ENCODE measurements around the gene HOXA4.

Gene HOXA4

DNA sequence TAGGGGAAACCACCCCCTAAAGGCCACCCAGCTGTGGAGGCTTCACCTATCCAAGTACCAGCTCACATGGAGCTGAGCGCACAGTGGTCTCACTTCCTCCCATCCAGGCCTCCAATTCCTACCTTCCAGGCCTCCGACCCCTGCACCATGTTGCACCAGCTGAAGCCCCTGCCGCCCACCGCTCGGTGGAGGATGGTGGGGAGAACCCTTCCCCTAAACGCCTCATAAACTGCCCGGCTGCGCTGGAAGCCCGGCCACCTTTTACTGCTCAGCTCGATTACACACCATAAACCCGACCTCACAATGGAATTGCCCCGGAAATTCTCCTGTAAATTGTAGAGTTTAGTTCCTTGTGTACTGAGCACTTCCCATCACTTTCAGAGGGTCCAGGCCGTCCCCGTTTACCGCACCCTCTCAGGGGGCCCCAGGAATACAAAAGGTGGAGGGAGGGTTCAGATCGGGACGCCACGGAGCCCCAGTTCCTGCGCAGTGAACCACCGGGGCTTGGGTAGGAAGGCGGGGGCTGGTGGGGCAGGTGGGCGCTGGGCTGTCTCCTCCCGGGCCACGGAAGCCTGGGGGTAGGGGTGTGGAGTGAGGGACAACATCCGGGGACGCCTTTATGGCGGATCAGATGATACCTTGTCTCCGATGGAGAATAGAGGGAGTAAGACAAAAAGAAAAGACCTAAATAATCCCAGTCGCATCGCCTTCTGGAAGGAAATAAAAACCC, 27.3 kb upstream of the HOXA4 start:
- no peak for DNase-seq

DNA sequence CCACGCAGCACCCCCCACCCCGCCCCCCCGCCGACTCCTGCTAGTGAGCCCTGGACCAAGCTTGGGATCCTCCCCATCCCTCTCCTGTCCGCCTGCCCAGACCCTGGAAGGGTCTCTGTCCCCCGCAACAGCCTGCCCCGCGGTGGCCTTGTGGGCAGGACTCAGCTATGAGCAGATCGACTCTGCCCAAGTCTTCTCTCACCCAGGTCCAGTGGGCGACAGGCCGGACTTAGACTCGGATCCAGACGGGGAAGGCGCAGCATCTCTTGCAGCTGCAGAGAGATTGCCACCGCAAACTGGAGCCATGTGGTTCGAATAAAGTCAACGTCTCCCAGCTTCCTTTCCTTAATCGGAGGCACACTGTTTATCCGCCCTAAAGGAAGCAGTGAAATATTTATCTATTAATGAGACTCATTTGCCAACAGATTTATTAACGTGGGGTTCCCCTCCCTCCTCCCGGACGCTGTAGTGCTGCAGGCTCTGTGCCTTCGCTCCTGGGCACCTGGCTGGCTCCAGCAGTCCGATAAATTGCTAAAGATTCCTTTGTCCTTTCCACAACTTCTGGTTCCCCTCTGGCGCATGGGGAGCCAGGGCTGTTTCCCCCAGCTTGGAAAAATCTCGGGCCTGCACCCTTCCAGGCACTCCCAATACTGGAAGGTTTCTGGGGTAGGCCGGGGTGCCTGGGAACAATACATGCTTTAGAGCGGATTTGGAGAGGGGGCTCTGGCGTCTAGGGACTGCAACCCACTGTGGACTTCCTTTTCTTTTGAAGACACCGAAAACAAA, 26.6 kb upstream of the HOXA4 start:
- DNase-seq = no peak

DNA sequence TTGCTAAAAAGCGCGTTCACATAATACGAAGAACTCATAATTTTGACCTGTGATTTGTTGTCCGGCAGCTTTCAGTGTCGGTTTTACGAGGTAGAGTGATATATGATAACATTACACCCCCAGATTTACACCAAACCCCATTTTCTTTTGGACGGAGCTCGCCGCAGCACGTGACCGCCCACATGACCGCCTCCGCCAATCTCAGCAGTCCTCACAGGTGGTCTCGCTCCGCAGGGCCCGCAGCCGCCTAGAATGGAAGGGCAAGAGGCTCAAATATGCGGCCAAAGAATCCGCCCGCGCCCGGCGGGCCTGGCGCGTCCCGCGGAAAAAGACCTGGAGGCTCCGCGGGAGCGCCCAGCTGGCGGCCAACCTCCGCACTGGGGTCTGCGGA, 25.9 kb upstream of the HOXA4 start, which contains the start of gene HOXA7:
TSS of gene HOXA7 (minus strand) at position 168 of the 391 bp plus-strand sequence. CDS start at position 38, 130 bp downstream.
- no peak for DNase-seq

DNA sequence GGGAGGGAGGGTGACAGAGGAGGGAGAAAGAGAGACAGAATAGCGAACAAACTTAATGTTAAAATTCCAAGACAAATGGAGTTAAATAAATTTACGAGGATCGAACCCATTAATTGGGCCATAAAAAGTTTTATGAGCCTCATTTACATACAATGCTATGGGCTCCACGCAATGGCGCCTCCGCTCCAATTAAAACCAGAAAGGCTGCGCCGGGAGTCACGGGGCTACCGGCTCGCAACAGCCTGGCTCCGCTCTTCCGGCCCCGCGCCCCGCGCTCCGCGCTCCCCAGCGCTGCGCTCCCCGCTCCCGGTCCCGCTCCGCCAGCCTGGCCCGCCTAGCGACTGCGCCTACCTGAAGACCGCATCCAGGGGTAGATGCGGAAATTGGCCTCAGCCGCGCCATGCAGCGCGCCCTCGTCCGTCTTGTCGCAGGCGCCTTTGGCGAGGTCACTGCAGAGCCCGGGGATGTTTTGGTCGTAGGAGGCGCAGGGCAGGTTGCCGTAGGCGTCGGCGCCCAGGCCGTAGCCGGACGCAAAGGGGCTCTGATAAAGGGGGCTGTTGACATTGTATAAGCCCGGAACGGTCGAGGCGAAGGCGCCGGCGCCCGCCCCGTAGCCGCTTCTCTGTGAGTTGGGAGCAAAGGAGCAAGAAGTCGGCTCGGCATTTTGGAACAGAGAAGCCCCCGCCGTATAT, 25.4 kb upstream of the HOXA4 start:
- DNase-seq = no peak

DNA sequence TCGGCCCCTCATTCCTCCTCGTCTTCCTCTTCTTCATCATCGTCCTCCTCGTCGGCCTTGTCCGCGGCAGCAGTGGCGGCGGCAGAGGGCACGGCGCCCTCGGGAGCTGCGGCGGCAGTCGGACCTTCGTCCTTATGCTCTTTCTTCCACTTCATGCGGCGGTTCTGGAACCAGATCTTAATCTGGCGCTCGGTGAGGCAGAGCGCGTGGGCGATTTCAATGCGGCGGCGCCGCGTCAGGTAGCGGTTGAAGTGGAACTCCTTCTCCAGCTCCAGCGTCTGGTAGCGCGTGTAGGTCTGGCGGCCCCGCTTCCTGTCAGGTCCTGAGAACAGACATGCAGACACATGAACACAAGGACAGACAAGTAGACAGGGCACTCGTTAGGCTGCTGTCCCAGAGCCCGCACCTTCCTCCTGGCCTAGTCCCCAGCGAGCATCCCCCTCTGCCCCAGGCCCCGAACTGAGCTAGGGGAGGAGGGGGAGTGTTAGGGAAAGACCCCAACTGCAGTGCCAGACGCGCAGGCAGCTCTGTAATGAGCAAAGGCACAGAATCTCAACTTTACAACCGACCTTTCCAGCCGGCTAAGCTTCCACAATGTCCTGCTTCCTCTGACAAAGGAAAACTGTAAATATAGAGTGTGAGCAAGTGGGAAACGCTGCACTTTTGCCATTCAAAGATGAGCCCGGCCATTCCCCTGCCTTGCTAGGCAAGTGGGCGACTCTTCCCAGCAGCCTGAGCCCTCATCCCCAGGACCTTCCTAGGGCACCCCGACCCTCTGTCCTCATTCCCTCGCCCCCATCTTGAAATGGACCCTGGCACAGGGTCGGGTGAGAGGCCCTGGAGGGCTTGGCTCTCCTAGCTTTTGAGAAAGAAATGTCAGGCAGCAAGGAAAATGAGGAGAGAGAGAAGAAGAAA, 24.6 kb upstream of the HOXA4 start:
- DNase-seq = peak in 1 of 6 experiments; percentile 16

DNA sequence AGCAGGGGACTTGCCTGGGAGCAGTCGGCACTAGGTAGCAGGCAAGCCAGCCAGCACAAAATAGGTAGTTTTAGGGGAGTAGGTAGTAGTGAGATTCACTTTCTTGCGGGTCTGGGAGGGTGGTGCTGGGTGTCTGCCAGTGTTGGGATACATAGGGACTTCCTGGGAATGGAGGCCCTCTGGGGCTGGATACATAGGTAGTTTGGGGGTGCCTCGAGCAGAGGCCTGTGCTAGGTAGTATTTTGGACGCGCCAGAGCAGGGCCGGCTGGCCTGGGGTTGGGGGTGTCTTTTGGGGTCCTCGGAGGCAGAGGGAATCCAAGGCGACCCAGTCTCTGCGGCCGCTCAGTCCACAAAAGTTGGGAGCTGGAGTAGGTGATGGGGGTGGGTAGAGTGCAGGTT, 23.8 kb upstream of the HOXA4 start:
- no peak for DNase-seq

DNA sequence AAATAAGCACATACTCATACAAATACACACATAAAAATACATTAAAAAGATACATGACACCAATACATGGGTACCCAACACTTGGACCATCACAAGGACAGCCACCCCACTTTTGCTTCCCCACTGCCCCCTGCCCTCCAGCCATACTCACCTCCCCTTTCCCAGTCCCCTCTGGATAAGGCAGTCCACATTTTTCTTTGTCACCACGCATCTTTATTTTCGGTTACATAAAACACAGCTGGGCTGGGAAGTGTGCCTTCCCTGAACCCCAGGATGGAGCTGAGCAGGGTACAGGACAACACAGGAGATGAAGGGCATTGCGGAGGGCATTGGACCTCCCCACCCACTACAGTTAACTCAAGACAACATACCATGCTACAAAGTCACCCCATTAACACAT, 23.0 kb upstream of the HOXA4 start:
- DNase-seq = no peak

DNA sequence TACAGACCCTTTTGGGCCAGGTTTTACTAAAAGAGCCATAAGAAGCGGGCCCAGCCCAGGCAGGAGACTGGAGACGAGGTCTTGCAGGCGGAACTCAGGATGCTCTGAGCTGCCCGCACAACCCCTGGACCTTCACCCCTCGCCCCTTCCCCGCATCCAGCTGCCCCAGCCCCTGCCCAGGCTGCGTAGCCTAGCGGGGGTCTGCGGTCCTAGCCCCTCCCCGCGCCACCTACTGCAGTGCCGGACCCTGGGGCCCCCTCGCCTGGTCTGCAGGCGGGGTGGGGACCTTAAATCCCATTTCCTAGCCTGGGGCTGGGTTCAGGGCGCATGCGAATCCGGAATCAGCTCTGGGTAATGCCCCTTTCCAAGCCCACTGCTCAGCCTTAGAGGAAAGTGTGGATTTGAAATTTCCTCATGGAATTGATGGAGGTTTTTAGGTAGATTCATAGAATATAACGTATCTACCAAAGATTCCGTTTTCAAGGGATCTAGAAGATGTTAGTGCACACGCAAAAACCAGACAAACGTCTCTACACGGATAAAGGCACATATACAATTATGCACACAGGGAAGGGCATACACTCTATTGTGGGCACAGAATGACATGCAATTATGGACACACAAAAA, 22.4 kb upstream of the HOXA4 start:
- no peak for DNase-seq

DNA sequence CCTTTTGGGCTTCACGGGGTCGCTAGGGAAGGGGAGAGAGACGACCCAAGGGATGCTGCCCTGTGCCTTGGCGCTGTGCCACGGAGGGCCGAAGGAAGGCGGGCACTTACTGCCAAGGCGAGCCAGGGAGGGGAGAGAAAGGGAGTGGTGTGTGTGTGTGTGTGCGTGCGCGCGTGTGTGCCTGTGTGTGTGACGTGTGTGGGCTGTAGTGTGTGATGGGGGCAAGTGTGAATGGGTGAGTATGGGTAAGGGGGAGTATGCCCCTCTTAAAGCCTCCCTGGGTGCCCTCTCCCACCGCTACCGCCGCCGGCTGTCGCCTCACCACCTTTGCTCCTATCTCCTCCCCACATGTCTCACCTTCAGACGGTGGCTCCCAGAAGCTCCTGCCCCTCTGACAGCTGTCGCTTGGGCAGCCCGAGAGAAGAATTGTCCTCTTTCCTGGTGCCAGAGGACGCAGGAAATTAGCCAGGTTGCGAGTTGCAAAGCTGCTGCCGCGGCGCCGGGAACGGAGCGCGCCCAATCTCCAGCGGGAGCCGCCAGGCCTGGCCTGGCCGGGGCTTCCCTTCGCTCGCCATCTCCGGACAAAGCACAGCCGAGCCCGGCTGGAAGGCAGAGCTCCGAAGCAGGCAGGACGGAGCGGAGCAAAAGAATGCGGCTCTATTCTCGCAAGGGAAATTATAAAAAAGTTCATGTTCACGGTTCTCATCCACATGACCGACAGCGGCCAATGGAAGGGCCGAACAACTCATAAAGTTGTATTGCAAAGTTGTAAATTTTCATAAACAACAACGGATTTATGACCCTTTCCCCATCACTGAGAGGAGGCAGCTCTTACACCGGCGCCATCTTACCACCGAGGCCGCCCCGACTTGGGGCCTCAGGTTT, 21.6 kb upstream of the HOXA4 start, which contains the start of gene HOXA3:
TSS of gene HOXA3 (minus strand) at position 653 of the 885 bp plus-strand sequence. CDS start 41,943 bp downstream, outside the sequence.
- no peak for DNase-seq

DNA sequence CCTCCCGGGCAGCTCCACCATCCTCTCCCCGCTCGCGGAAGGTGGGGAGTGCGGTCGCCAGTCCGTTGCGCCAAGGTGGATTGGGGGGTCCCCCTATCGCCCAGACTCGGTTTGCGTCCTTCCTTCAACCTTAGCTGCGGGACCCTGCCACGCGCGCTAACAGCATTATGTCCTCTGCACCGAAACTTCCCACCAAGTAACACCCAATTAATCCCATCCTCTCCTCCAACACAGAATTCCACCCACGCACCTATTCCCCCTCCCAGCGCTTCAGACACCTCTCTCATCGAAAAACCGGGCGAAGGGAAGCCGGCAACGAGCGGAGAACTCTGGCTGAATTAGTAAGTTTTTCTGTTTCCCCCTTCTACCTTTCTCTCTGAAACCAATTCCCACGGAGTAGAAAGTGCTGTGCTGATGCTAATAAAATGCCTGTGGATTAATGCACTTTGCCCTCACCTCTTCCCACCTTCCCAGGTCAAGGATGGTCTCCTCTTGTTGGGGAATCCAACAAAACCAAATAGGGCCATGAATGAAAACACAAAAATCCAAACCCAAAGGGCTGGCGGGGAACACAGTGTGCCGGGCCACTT, 20.9 kb upstream of the HOXA4 start:
- no peak for DNase-seq

DNA sequence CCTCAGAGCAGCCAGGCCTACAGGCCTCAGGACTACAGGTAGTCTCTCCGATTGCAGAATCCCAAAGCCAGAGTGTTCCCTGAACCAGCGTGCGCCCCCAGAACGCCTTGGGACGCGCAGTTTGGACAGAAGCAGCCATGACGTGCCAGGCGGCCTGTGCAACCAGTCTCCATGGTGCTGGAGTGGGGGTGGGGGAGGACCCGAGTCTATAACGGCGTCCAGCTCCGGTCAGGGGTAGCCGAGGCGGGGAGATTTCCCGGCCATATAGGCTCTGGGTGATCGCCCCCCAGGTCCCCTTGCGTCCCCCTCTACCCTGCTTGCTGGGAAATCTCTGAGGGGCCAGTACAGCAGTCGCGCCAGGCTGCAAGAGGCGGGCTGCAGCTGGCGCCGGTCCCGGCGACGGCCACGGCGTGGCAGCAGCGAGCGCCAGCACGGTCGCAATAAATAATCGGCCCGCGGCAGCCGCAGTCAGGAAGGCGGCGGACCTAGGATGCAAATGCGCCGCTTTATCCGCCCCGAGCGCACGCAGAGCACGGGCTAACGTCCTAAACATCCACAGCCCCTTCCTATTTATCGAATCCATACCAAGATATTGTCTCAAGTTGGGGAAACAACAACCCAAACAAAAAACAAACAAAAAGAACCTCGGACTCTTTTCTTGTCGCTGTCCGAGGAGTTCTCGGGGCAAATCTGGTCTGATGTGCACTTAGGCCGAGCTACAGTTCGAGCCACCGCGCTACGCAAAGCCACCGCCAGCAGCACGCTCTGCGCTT, 20.2 kb upstream of the HOXA4 start:
- peak in 4 of 6 experiments; percentile 19 to 56 (median 35) for DNase-seq

DNA sequence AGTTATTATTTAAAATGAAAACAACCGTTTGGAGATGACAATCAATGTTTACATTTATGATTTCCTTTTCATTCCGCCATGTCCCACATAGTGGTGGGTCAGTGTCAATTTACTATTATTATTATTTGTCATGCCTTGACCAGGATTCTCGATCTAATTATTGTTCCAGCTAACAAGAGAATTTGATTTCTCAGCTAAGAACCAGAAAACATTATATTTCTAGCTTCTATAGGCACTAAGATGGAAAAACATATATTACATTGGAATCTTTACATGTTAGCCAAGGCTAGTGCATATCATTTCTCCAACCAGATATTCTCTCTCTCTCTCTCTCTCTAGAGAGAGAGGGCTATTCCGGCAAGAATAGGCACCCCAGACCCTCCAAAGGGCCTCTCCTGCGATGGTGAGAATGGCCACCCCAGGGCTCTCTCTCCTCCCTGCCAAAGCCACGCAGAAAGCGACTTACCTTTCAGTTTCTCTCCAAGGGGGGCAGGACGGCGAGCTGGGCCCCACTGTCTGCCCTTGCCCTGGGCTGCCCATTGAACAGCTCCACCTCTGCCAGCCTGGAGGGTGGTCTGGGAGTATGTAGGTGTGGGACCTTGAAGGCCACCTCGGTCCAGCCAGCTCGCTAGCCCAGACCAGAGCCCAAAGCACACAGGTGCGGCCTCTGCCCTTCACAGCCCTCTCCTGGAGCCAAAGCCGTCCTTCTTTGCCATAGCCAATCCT, 19.4 kb upstream of the HOXA4 start:
- DNase-seq = no peak

DNA sequence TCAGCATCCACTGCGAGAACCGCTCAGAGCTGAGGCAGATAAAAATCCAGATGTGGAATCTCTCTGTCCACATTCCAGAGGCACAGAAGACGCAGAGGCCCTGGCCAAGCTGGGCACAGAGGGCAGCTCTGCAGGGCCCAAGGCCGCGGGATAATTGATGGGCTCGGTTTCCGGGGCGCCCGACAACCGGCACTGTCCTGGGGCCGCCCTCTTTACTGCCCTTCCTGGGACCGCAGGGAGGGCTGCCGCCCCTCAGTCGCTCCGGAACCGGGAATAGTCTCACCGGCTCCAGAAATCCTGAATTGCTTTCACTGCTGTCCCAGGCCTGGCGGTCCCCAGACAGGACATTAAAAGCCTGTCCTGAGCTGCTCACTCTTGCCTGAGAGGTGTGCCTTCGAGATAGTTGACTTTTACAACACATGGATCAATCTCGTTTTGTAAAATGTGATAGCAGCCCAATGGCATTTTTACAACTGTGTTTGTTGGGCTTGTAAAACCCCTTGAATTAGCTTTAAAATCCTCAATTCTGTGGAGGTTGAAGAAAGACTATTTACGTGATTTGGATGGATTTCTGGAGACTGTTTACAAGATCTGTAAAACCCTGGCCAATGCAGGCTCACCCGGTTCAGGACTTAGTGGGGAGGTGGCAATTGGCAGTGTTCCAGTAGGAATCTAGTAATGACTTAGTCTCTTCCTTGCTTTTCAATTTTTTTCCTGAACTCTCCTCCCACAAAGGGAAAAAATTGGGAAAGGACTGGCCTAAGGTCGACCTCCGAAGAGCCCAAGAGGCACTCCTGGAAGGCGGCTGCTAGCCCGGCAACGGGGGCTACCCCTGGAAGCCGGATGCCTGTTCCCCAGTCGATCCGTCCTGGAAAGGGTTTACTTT, 18.4 kb upstream of the HOXA4 start:
- no peak for DNase-seq

DNA sequence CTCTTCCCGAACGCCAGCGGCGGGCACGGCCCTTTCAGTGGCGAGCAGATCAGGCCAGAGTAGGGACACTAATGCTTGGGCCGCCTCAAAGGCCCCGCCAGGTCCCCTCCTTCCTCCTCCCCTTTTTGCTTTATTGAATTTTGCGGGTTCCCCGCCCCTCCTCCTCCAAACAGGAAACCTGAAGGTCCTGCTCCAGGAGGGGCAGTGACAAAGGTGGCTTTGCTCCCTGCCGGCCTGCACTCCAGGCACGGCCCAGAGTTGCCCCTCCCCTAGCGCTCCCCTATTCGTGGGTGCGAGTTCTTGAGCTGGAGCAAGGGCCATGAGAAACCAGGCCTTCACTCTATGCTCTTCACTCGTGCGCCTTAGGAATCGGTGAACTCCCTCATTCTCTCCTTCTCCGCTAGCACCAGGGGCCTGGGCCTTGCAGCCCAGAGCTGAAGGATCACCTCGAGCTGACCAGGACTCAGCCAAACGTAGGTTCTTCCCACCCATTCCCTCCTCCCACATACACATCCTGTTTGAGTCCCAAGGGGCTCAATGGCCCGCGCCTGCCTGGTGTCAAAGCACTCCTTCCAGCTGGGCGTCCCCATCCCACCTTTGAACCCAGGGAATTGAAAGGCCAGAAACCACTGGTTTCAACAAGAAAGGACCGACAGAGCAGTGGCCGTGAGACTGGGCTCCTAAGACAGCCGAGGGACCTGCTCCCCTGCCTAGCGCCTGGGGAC, 17.6 kb upstream of the HOXA4 start:
- DNase-seq = no peak

DNA sequence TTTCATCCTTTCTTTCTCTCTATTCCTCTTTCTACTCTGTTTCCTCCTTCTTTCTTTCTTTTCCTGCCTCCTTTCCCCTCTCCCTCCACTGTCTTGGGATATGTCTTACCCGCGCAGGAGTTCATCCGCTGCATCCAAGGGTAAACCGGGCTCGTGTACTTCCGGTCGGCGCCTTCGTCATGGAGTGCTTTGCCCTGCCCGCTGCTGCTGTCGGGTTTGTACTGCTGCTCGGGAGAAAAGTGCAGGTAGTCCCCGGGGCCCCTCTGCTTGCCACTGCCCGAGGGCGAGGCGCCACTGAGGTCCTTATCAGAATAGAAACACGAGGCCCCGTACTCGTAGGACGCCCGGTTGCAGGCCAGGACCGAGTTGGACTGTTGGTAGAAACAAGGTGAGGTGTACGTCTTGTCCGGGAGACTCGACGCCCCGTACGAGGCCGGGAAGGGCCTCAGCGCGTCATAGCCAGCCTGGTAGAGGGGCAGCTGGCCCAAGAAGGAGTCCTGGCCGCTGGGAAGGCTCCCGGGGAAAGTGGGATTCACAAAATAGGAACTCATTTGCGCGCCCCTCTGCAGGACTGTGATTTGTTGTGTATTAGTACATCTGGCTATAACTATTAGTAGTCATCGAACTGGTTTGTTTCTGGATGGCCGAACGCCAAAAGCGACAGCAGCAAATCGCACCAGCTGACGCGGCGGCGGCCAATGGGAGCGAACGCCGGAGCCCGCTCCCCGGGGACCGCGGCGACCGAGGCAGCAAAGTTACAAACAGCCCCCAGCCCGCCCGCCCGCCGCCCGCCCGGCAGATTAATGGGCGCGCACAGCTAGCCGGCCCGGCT, 16.9 kb upstream of the HOXA4 start, which contains the start of gene HOXA6:
TSS of gene HOXA6 (minus strand) at position 576 of the 832 bp plus-strand sequence. CDS start at position 551, 25 bp downstream.
- DNase-seq = no peak

Measured in stimulated activated naive CD4-positive, alpha-beta T cell (primary cell).